Activated naive CD4-positive, alpha-beta T cell treated with Interleukin-2 at 50 U/mL for 16 hours (primary cell): ENCODE results near the gene RFX3.
A peak's percentile ranks its signal among the peaks of the same experiment; 100 is the strongest.

Experiments used
- DNase-seq: peaks from one replicate; pipeline ENCODE4 v3.0.0-alpha.2; 2020

RFX3 gene

GRCh38 chr9:3268223-3268622 is 257.6 kb downstream of the RFX3 start:
- DNase-seq: no peak

DNA sequence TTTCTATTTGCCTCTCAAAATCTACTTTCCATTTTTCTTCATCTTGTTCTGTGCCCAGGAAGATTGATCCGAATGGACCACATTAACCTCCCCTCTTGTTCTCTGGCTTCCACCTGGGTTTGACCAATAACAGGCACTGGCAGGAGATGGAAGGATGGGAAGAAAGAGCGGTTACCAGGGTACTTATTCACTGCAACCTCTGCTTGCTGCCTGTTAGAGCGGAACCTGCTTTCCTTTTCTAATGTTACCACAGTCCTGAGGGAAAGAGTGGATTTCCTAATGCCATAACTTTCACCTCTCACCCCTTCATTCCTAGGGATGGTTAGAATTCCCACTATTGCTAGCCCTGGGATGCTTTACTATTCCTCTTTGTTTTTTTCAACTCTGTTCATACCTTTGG is 262.1 kb downstream of the RFX3 start:
- DNase-seq: no peak

DNA sequence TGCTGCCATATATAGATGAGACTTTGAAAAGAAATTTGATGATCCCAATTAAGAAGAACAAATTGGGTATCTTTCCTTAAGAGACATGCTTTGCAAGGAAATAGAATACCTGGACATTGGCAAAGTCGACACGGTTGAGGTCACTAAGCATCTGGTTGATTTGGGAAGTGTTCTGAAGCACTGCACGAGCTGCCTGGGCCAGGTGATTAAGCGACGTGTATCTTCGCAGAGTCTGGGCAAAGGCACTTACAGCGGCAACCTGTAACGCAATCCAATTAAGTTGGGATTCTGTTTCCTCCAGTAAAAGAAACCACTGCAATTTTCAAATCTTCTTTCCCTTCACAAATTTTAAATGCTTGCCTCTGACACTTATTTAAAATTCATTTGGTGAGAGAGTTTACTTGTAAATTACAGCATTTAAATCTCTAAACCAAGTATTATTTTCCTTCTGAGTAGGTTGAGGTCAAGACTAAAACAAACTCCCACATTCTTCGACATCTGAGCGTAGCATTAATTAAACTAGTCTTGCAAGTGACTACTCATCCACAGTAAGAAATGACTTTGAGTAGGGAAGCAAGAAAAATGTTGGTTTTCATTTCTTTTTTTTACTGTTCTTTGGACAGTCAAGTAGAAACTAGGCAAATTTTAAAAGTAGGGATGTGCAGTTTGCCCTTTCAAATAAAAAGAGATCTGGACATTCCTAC is 262.8 kb downstream of the RFX3 start:
- no peak for DNase-seq

GRCh38 chr9:3261484-3261883 is 264.3 kb downstream of the RFX3 start:
- no peak for DNase-seq

DNA sequence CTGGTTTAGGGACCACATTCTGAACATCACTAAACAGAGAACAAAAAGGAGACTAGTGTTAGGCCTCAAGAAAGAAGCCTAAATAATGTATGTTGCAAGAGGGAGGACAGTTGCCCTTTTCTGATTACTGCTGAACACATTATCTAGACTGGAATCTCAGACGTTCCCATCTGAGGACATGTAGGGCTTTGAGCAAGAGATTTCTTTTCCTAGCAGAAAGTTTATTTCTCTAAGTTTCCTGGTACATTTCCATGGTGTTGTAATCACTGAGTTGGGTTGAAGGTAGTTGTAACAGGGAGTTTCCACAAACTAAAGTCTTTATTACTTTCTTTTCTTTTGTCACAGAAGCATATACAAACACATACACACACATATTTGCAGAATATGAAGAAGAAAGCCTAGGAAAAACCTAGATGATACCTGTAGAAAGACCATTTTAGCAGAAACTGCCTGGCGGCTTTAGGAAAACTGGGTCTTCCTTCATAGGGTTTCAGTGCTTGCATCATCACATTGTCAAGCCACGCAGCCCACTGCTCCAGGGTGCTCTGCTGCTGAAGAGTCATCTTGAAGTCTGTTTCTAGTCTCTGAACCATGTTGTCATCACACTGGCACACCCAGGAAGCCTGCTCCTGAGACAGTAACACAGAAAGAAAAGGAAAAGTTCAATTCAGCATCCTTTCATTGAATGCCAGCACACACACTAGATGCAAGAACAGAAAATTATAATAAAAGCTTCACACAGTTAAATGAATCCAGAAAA is 269.1 kb downstream of the RFX3 start:
- DNase-seq: no peak

DNA sequence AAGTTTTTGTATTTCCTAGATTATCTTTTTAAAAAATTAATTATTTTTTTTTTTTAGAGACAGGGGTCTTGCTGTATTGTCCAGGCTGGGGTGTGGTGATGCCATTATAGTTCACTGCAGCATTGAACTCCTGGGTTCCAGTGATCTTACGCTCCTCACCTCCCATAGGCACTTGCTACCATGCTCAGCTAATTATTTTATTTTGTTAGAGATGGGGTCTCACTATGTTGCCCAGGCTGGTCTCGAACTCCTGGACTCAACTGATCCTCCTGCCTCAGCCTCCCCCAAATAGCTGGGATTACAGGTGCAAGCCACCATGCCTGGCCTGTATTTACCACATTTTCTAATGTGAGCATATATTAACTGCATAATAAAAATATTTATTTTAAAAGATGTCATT is 274.5 kb downstream of the RFX3 start:
- no peak for DNase-seq

GRCh38 chr9:3250741-3251140 is 275.1 kb downstream of the RFX3 start:
- DNase-seq: no peak

DNA sequence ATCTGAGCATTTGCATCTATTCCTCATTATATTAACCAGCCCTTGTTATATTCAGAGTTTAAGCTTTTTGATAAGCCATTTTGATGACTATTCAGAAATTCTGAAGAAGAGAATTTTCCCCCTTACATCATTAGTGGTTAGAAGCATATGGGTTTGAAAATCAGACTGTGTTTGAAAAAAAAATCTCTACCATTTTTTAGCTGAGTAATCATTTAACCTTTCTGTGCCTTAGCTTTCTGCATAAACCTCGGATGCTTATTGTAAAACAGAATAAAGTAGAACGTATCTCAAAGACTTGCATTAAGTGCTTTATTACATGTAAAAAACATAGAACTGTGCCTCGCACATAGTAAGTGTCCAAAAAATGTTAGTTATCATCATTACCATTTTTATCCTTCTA is 278.6 kb downstream of the RFX3 start:
- no peak for DNase-seq

- DNase-seq: no peak
Observed at GRCh38 chr9:3246241-3246640, 279.6 kb downstream of the RFX3 start.

- DNase-seq: no peak
Observed at GRCh38 chr9:3244963-3245653, 280.7 kb downstream of the RFX3 start.

GRCh38 chr9:3243683-3244082 is 282.1 kb downstream of the RFX3 start:
- DNase-seq: no peak

- no peak for DNase-seq
Observed at GRCh38 chr9:3241290-3241689, 284.5 kb downstream of the RFX3 start.

GRCh38 chr9:3240656-3241268 is 285.0 kb downstream of the RFX3 start:
- DNase-seq: peak; percentile 66

DNA sequence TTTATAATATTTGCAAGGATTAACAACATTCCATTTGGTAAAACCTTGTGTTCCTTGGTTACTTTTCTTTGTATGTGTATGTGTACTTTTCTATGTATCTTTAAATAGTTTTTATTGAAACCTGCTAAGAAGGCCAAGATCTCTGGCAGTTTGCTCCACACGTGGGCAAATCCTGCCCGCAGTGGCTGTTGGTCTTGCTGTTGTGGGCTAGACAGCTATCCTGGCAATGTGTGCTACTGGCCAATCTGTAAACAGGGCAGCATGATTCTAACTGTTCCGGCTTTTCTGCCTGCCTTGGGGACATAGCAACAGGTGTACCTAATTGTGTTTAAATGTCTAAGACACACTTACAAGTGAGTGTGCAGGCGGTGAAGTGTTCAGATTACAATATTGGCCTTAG is 286.6 kb downstream of the RFX3 start:
- no peak for DNase-seq

- DNase-seq: no peak
Observed at GRCh38 chr9:3238236-3238635, 287.6 kb downstream of the RFX3 start.

- DNase-seq: no peak
Observed at GRCh38 chr9:3237121-3237520, 288.7 kb downstream of the RFX3 start.

GRCh38 chr9:3235497-3235896 is 290.3 kb downstream of the RFX3 start:
- DNase-seq: no peak

DNA sequence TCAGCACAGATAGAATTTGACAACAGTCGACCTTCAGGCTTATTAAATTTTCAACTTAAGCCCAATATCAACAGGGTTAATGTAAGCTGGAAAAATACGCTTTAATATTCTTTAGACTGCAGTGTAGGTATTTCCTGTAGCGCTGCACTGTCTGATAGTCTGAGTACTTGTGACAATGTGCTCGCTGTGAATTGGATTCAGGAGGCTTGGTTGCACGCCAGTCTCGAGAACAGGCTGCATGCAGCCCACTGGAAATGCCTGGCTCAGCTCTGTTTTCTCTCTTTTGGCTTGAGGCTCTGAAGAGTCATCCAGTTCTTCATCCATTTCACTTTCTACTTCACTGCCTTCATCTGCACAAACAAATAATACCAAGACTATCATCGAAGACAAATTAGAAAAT is 300.9 kb downstream of the RFX3 start:
- DNase-seq: no peak

GRCh38 chr9:3215658-3216057 is 310.1 kb downstream of the RFX3 start:
- no peak for DNase-seq

DNA sequence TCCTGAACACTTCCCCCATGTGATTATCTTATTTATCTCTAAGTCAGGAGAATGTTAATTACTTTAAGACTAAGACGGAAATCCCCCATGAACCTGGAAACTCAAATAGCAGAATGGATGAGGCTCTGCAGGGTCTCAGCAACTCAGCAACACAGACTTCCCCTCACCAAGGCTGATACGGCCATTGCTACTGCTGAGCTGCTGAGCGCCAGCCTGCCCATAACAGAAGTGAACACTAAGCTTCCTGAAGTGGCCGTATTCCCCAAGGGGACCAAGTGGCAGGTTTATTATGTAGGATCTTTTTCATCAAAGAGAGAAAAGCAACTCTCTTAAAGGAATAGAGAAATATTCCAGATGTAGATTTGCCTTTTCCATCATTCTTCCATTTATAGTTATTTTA is 311.1 kb downstream of the RFX3 start:
- DNase-seq: no peak

DNA sequence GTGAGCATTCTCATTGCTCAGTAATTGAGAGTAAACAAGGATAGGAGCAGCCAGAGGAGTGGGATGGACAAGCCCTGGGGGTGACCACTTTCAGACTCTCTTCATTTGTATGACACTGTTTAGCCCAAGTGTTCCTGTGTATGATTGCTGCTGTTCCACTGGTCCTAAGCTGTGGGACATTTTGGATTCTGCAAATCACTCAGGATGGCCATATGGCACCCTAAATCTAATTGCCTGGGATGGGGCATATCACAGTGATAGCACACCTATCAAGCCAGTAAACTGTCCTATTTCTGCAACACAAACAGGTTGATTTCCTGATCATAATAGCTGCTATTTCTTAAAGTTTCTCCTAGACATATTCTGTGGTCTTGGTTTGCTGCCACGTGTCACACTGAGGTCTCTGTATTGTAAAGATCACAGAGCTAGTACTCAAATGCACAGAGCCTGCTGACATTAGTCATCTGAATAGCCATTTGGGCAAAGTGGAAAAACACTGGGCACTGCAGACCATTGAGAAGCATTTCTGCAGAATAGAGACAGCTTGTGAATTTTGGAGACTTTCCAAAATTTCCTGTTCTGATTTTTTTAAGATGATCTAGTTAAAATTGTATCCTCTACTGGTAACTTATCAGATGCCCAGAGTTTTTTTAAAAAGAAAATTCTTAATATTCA is 320.2 kb downstream of the RFX3 start:
- no peak for DNase-seq

DNA sequence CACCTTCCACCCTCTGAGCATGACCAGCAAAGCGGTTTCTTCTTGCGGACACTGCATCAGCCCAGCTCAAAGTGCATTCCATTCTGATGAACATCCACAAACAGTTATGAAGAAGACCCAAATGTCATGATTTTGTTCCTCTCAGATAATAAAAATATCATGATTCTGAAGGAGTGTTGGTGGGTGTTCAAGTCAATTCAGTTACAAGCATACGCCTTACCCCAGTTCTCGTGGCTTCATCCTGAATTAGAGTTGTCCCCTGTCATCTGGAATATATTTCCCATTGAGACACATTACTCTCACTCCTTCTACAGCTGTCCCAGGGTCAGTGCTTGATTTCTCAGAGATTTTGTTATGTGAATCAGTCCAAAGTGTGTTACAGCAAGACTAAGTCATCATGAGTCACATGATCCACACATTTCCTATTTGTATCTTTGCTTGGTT is 325.4 kb downstream of the RFX3 start:
- DNase-seq: no peak

DNA sequence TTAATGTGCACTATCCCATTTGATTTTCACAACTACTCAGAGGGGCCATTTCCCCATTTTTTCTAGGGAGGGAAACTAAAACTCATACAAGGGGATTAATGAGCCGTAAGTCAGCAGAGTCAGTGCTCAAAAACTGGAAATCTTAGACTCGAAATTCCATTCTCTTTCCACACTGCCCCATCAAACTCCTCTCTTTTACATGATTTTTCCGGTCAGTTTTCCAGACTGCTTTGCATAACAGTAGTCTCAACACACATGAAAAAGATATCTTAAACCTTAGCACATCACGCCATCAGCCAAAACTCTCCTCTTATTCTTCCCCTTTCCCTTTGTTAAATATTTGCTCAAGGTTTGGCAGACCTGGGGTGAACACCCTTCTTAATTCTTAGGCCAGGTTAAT is 332.0 kb downstream of the RFX3 start:
- DNase-seq: no peak
